GM12873 (cell line): ENCODE results near the gene CDC34.

ENCODE experiments used
- CTCF ChIP-seq: IDR thresholded peaks from 2 replicates; pipeline ENCODE4 v1.5.1; 2012; ENCODE audit warnings: low read depth, mild to moderate bottlenecking, moderate library complexity, low read length, control low read depth; ENCODE audit not compliant: insufficient read depth; ENCODE audit errors: missing control alignments

The CDC34 gene

GRCh38 chr19:575527-576506, 44.3 kb downstream of the CDC34 start:
- no peak for TF ChIP-seq CTCF

- no peak for TF ChIP-seq CTCF
Measured at GRCh38 chr19:576768-577438, 45.3 kb downstream of the CDC34 start.

DNA sequence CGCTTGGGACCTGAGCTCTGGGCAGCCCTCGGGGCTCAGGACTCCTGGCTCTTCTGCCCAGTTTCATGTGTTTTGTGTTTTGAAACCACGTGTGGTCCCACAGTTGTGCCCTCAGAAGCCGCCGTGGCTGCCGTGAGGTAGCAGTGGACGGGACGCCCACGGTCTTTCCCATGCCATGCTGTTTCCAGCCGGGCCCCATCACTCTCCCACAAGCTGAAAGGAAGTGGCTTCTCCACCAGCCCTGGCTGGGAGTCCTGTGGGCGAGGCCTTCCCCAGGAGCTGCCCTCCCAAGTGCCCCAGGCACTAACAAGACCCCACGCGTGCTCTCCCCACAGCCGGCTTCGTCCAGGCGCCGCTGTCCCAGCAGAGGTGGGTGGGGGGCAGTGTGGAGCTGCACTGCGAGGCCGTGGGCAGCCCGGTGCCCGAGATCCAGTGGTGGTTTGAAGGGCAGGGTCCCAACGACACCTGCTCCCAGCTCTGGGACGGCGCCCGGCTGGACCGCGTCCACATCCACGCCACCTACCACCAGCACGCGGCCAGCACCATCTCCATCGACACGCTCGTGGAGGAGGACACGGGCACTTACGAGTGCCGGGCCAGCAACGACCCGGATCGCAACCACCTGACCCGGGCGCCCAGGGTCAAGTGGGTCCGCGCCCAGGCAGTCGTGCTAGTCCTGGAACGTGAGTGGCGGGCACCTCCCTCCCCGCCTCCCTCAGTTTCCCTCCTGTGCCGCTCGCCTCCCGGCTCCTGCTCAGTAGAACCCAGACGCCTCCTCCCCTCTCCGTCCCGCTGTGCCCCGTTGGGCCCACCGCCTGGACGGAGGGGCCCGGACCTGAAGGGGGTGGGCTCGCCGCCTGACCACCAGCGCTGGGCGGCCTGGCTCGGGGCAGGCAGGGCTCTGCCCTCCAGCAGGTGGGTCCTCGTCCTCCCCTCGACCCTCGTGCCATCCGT, 46.2 kb downstream of the CDC34 start:
- no peak for TF ChIP-seq CTCF

- no peak for TF ChIP-seq CTCF
Measured at GRCh38 chr19:579111-579841, 47.7 kb downstream of the CDC34 start.

- TF ChIP-seq CTCF = no peak
Measured at GRCh38 chr19:579842-580155, 48.2 kb downstream of the CDC34 start.

DNA sequence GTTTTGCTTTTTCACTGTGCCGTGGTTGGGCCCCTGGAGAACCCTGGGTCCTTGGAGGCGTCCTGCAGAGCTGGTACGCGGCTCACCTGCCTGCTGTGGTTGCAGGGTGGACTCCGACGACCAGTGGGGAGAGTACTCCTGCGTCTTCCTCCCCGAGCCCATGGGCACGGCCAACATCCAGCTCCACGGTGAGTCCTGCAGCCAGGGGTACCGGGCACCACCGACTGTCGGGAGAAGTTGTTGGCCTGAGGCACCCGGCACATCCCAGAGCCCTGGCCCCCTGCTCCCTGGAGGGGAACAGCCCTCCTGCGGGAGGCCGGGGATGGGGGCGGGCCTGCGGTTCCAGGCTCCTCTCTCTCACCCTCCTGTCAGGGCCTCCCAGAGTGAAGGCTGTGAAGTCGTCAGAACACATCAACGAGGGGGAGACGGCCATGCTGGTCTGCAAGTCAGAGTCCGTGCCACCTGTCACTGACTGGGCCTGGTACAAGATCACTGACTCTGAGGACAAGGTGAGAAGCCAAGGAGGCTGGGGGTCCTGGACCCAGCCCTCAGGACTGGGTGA, 48.8 kb downstream of the CDC34 start:
- no peak for TF ChIP-seq CTCF
